Esophagus muscularis mucosa (tissue), 4 donors: Measurements from ENCODE around the gene GSK3B. TPM values are rescaled to one million over a fixed set of nuclear protein-coding genes. Genes with fewer than 3 reads are reported as not detected.

Experiments used
- DNase-seq: peaks from one replicate; pipeline ENCODE4 v3.0.0-alpha.2; 2017; ENCODE audit errors: extremely low spot score
- H3K27ac ChIP-seq, 4 donors: fragments of 200-600 bp; sonication (generic); replicated peaks in 1 of 4; 1 replicate in 3 of 4; 2 replicates in 1 of 4; pipeline ENCODE4 v1.5.1; 2016 to 2019; ENCODE audit warnings: mild to moderate bottlenecking in 1 of 4
- H3K27me3 ChIP-seq, 4 donors: fragments of 200-600 bp; sonication (generic); one replicate each; pipeline versions ENCODE4 v1.5.1 to v1.6.0; 2016 to 2019
- H3K36me3 ChIP-seq, 4 donors: fragments of 200-600 bp; sonication (generic); one replicate each; pipeline ENCODE4 v1.5.1; 2016 to 2019
- H3K4me1 ChIP-seq, 4 donors: fragments of 200-600 bp; sonication (generic); one replicate each; pipeline ENCODE4 v1.5.1; 2016 to 2019
- H3K4me3 ChIP-seq, 4 donors: fragments of 200-600 bp; sonication (generic); 1 replicate in 2 of 4; 2 replicates in 2 of 4; pipeline ENCODE4 v1.5.1; 2016 to 2019; ENCODE audit warnings: mild to moderate bottlenecking in 4 of 4, moderate library complexity in 1 of 4
- H3K9me3 ChIP-seq, 4 donors: fragments of 200-600 bp; sonication (generic); 1 replicate in 3 of 4; 2 replicates in 1 of 4; pipeline ENCODE4 v1.5.1; 2016 to 2019
- EP300 ChIP-seq: sonication (generic); formaldehyde crosslinking; IDR thresholded peaks from one replicate; pipeline ENCODE4 v1.6.1; 2017; ENCODE audit warnings: antibody characterized with exemption
- POLR2A ChIP-seq: fragments of 450-650 bp; IDR thresholded peaks from one replicate; pipeline ENCODE4 v1.6.1; 2017; ENCODE audit warnings: antibody characterized with exemption, moderate library complexity, mild to moderate bottlenecking, low read depth
- POLR2AphosphoS5 ChIP-seq, 2 donors: sonication (generic); formaldehyde crosslinking; IDR thresholded peaks; one replicate each; pipeline ENCODE4 v1.6.1; 2017; ENCODE audit warnings: antibody characterized with exemption in 2 of 2
- WGBS: methylation state at CpG from one replicate; pipeline ENCODE4 v1.1.5; 2018; 5-methylcytosine and 5-hydroxymethylcytosine counted together
- intact Hi-C: fragments of 100-400 bp; cut with DNase I; formaldehyde crosslinking; loops from one replicate; pipeline ENCODE4 v1.15.1; 2023
- total RNA-seq, 4 donors: library from RNA; depleted of rRNA; stranded (reverse); fragments of >200 nt; gene quantifications; one replicate each; pipeline versions ENCODE4 v1.1.0 to v1.2.1, GENCODE V29; 2016
- TF ChIP-seq, protein P1 (sequence below), 3 experiments: fragments of 200-600 bp in 2 of 3; fragments of 450-650 bp in 1 of 3; sonication (generic) in 2 of 3; IDR thresholded peaks; one replicate each; pipeline ENCODE4 v1.5.1; 2017 to 2019; ENCODE audit warnings: antibody characterized with exemption in 3 of 3, mild to moderate bottlenecking in 2 of 3, moderate library complexity in 1 of 3

GSK3B gene
- total RNA-seq, 4 donors from 2014 or later, result 30.3 to 35.4 (median 31.3) TPM

DNA sequence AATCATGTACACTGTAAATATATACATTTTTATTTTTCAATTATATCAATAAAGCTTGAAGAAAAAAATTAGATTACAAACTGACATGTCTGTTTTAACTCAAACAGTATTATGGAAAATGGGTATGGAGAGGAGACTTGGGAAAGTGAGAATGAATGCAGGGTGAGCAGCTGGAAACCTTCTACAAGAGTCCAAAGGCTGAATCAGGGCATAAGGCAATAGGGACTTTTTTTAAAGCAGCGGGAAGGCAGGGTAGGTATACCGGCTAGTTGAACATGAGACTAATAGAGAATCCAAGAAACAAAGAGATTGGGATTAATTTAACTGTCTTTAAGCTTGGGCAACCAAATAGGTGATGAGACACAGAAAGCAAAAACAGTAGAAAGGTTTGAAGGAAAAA is 167.1 kb downstream of the GSK3B start:
- Histone ChIP-seq H3K4me1 (peaks cover 0 to 11% (median 2%) of the 10 kb centered on the region in 4 donors), H3K4me3 (no peak overlapping the region), H3K27me3 (no peaks in the 10 kb centered on the region), H3K9me3 (no peaks in the 10 kb centered on the region), H3K27ac (no peak overlapping the region), H3K36me3 (no peaks in the 10 kb centered on the region)
- TF ChIP-seq POLR2A (no peak), POLR2AphosphoS5 (IDR thresholded peaks at IDR 0.05) (no peak)
- TF ChIP-seq, protein P1, sequence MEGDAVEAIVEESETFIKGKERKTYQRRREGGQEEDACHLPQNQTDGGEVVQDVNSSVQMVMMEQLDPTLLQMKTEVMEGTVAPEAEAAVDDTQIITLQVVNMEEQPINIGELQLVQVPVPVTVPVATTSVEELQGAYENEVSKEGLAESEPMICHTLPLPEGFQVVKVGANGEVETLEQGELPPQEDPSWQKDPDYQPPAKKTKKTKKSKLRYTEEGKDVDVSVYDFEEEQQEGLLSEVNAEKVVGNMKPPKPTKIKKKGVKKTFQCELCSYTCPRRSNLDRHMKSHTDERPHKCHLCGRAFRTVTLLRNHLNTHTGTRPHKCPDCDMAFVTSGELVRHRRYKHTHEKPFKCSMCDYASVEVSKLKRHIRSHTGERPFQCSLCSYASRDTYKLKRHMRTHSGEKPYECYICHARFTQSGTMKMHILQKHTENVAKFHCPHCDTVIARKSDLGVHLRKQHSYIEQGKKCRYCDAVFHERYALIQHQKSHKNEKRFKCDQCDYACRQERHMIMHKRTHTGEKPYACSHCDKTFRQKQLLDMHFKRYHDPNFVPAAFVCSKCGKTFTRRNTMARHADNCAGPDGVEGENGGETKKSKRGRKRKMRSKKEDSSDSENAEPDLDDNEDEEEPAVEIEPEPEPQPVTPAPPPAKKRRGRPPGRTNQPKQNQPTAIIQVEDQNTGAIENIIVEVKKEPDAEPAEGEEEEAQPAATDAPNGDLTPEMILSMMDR (IDR thresholded peaks at IDR 0.05), result no peak
- intact Hi-C loops, result no loop called here
- DNase-seq, result no peak
- WGBS, result 95% methylated on average over 2 of the region's 2 CpGs

DNA sequence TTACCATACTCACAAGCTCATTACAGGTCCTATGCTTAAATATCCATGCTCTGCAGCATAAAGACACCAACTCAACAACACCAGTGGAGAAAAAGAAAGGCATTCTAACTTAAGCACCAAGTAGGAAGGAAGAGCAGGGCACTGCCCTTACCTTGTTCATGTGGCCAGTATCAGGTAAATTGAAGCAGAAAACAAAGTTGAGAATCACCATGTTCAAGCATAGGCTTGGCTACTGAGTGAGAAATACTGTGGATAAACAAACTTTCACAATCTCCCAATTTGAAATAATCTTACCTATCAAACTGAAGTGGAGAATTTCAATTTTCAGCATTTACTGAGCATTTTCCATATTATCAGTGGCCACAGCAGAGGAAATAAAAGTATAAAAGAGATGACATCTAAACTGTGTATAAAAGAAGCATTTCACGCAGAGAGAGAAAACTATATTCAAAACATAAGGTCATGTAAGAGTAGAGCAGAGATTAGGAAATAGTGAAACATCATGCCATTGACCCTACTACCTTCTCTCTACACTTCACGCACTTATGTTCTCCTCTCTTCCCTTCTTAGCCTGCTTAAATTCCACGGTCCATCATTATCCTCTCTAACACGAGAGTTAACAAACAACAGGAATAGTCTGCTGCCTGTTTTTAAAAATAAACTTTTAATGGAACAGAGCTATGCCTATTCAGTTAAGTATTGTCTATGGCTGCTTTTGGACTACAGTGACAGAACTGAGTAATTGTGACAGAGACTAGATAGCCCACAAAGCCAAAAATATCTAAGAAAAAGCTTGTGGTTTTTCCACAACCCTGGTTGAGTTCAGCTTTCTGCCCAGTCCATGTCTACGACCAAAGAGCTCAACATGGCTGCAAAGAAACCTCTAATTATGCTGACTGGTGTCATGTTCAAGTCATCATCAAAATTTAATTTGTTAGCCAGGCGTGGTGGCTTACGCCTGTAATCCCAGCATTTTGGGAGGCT is 169.8 kb downstream of the GSK3B start:
- peaks cover 0 to 11% (median 3%) of the 10 kb centered on the region in 4 donors for H3K36me3 ChIP-seq
- no peak overlapping the region for H3K27ac ChIP-seq
- no peak for TF ChIP-seq POLR2A
- no peak for TF ChIP-seq POLR2AphosphoS5 (IDR thresholded peaks at IDR 0.05)
- TF ChIP-seq, protein P1 (IDR thresholded peaks at IDR 0.05), result no peak
- TF ChIP-seq EP300, result no peak
- intact Hi-C loops, result no loop called here
- H3K27me3 ChIP-seq, result no peaks in the 10 kb centered on the region
- no peaks in the 10 kb centered on the region for H3K9me3 ChIP-seq
- no peak overlapping the region for H3K4me3 ChIP-seq
- no peaks in the 10 kb centered on the region for H3K4me1 ChIP-seq
- WGBS, result 93% methylated on average over 7 of the region's 7 CpGs
- no peak for DNase-seq

DNA sequence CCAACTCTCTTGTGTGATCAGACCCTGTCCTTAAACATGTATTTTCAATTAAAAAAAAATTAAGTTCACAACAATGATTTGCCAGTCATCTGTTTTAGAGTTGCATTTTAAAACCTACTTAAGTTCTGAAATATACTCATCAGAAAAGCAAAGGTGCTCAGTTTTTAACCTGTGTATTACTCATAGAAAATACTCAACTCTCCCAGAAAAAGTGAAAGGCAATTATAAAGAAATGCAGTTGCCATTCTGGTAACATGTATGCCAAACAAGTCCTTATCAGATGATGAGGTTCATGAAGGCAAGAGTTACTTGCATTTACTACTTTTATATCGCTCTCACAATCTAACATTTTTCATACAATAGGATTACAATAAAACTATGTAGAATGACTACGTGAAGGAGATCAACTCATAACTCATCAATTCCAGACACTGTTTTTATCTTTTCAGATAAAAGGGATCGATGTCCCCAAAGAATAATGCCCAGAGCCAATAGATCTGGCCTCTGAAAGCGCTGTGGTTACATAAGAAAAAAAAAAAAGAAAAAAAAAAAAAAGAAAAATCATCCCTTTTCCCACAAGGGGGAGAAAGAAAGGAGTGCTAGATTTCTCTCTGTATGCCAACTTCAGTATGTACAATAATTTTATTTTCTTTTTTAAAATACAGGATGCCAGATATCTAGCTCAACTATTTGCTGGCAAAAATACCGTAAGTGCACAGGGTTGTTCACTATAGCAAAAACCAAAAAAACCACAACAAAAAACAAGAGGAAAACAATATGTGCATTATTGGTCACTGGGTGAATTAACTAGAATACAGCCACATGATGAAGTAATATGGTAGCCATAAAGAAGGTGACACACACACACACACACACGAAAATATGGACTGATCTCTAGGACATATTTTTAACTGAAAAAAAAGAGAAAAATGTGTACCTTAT is 175.0 kb downstream of the GSK3B start:
- Histone ChIP-seq H3K27ac (no peak overlapping the region), H3K9me3 (no peaks in the 10 kb centered on the region), H3K36me3 (peaks cover 0 to 13% (median 5%) of the 10 kb centered on the region in 4 donors), H3K27me3 (no peaks in the 10 kb centered on the region), H3K4me1 (no peaks in the 10 kb centered on the region), H3K4me3 (no peak overlapping the region)
- TF ChIP-seq EP300 (no peak), POLR2AphosphoS5 (IDR thresholded peaks at IDR 0.05) (no peak), POLR2A (no peak)
- TF ChIP-seq, protein P1 (IDR thresholded peaks at IDR 0.05), result no peak
- 95% methylated on average over 6 of the region's 6 CpGs for WGBS
- intact Hi-C loops, result no loop called here
- DNase-seq, result no peak

DNA sequence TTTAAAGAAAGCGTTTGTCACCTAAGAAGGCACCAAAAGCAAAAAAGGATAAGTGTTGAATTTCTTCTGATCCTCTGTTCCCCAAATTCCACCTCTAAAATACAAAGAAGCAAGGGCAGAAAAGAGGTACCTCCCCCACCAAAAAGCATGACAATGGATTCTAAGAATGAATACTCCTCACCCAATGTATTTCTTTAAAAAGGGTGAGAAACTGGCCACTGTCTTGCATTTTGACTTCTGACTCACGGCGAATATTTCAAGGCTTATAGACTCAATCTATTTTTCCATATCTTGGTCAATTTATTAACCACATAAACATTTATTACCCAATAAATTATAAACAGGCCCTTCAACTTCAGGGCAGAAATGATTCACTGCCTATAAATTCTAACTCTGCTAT is 181.2 kb downstream of the GSK3B start:
- 91% methylated on average over 3 of the region's 3 CpGs for WGBS
- no peaks in the 10 kb centered on the region for H3K27me3 ChIP-seq
- peaks cover 0 to 23% (median 10%) of the 10 kb centered on the region in 4 donors for H3K36me3 ChIP-seq
- intact Hi-C loops, result no loop called here
- TF ChIP-seq POLR2A (no peak), EP300 (no peak), POLR2AphosphoS5 (IDR thresholded peaks at IDR 0.05) (no peak)
- TF ChIP-seq, protein P1 (IDR thresholded peaks at IDR 0.05), result no peak
- H3K27ac ChIP-seq, result no peak overlapping the region
- DNase-seq, result no peak
- H3K4me3 ChIP-seq, result no peak overlapping the region
- H3K9me3 ChIP-seq, result no peaks in the 10 kb centered on the region
- H3K4me1 ChIP-seq, result peaks cover 0 to 9% (median 8%) of the 10 kb centered on the region in 4 donors
